Gastrocnemius medialis (tissue), 4 donors: ENCODE data around the gene NIFK.

Source experiments
- CTCF ChIP-seq, 5 experiments: fragments of 450-650 bp in 3 of 5; fragments of 200-600 bp in 2 of 5; sonication (generic) in 2 of 5; IDR thresholded peaks in 4 of 5; conservative IDR thresholded peaks in 1 of 5; 1 replicate in 4 of 5; 2 replicates in 1 of 5; pipeline ENCODE4 v1.5.1; 2016 to 2019; ENCODE audit warnings: antibody characterized with exemption in 5 of 5, mild to moderate bottlenecking in 3 of 5, moderate library complexity in 3 of 5
- POLR2A ChIP-seq, 2 donors: fragments of 450-650 bp; IDR thresholded peaks; one replicate each; pipeline ENCODE4 v1.6.1; 2017; ENCODE audit warnings: antibody characterized with exemption in 2 of 2, mild to moderate bottlenecking in 2 of 2, moderate library complexity in 2 of 2

- TF ChIP-seq CTCF (IDR thresholded peaks at IDR 0.05 in 4 of 5, conservative IDR thresholded peaks at IDR 0.05 in 1 of 5) (no peak), POLR2A (IDR thresholded peaks at IDR 0.05) (no peak)
Observed at GRCh38 chr2:121768143-121768755, 31.6 kb upstream of the NIFK start.
